ENCODE data around the gene SUPT6H. TPM values are rescaled to one million over a fixed set of nuclear protein-coding genes. Genes with fewer than 3 reads are reported as not detected.

Gene SUPT6H
- total and polyA plus RNA-seq, 9 of the 15 experiments (the other 6 are each of a cell fraction or from before 2014, with no cell fraction given), result 1.7 to 77.7 (median 49.2) TPM

DNA sequence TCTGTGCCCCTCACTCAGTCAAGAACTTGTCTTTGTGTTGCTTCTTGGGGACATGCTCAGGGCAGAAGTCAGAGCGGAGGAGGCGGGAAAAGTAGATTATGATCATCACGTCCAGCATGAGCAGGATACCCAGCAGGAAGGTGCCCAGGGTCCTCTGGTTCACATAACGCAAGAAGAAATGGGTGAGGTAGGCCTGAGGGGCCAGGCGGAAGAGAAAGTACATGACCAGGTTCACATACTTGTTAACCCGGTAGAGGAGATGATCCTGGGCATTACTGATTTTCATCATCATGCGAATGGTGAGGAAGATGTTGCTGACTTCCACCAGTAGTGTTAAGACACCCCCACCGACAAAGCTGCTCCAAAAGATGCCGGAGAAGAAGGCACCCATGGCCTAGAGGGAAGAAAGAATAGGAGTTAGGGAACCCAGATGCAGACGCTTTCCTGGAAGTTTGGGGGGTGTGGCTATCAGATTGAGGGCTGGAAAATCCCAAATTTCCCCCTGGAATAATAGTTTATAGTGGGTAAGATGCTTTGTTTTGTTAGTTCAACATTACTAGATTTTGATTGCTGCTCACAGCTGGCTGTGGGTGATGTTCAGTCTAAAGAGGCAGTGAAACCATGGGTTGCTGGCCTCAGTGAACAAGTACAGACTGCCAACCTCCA is 62.6 kb downstream of the SUPT6H start (continued):
- TF ChIP-seq, protein P1, sequence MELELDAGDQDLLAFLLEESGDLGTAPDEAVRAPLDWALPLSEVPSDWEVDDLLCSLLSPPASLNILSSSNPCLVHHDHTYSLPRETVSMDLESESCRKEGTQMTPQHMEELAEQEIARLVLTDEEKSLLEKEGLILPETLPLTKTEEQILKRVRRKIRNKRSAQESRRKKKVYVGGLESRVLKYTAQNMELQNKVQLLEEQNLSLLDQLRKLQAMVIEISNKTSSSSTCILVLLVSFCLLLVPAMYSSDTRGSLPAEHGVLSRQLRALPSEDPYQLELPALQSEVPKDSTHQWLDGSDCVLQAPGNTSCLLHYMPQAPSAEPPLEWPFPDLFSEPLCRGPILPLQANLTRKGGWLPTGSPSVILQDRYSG (tag; conservative IDR thresholded peaks at IDR 0.05; ENCODE audit: low read depth), result no peak
- TF ChIP-seq, protein P2, sequence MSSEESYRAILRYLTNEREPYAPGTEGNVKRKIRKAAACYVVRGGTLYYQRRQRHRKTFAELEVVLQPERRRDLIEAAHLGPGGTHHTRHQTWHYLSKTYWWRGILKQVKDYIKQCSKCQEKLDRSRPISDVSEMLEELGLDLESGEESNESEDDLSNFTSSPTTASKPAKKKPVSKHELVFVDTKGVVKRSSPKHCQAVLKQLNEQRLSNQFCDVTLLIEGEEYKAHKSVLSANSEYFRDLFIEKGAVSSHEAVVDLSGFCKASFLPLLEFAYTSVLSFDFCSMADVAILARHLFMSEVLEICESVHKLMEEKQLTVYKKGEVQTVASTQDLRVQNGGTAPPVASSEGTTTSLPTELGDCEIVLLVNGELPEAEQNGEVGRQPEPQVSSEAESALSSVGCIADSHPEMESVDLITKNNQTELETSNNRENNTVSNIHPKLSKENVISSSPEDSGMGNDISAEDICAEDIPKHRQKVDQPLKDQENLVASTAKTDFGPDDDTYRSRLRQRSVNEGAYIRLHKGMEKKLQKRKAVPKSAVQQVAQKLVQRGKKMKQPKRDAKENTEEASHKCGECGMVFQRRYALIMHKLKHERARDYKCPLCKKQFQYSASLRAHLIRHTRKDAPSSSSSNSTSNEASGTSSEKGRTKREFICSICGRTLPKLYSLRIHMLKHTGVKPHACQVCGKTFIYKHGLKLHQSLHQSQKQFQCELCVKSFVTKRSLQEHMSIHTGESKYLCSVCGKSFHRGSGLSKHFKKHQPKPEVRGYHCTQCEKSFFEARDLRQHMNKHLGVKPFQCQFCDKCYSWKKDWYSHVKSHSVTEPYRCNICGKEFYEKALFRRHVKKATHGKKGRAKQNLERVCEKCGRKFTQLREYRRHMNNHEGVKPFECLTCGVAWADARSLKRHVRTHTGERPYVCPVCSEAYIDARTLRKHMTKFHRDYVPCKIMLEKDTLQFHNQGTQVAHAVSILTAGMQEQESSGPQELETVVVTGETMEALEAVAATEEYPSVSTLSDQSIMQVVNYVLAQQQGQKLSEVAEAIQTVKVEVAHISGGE (CRISPR knock-in tag; IDR thresholded peaks at IDR 0.05), result no peak
- no peak for TF ChIP-seq ZNF584 (CRISPR knock-in tag; IDR thresholded peaks at IDR 0.05; ENCODE audit: low read depth)
- TF ChIP-seq RBM17 (IDR thresholded peaks at IDR 0.05; ENCODE audit: borderline replicate concordance, low read depth, low read length), result no peak
- TF ChIP-seq NFIX (CRISPR knock-in tag; IDR thresholded peaks at IDR 0.05; ENCODE audit: low read depth), result no peak
- no peak for TF ChIP-seq KDM4B (IDR thresholded peaks at IDR 0.05; ENCODE audit: borderline replicate concordance in 2 of 2, low read depth in 1 of 2)
- TF ChIP-seq, protein P3, sequence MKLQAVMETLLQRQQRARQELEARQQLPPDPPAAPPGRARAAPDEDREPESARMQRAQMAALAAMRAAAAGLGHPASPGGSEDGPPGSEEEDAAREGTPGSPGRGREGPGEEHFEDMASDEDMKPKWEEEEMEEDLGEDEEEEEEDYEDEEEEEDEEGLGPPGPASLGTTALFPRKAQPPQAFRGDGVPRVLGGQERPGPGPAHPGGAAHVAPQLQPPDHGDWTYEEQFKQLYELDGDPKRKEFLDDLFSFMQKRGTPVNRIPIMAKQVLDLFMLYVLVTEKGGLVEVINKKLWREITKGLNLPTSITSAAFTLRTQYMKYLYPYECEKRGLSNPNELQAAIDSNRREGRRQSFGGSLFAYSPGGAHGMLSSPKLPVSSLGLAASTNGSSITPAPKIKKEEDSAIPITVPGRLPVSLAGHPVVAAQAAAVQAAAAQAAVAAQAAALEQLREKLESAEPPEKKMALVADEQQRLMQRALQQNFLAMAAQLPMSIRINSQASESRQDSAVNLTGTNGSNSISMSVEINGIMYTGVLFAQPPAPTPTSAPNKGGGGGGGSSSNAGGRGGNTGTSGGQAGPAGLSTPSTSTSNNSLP (IDR thresholded peaks at IDR 0.05; ENCODE audit: borderline replicate concordance, low read depth, low read length), result no peak
- no peak for TF ChIP-seq NR3C1 (CRISPR knock-in tag; IDR thresholded peaks at IDR 0.05)
- 0 out of 2 replicates have a peak, but pooled peaks have one; percentile 0 for TF ChIP-seq PHB2 (IDR thresholded peaks at IDR 0.05; ENCODE audit: low read depth)
- TF ChIP-seq NFE2 (IDR thresholded peaks at IDR 0.05; ENCODE audit: low read depth), result no peak
- TF ChIP-seq, protein P4, sequence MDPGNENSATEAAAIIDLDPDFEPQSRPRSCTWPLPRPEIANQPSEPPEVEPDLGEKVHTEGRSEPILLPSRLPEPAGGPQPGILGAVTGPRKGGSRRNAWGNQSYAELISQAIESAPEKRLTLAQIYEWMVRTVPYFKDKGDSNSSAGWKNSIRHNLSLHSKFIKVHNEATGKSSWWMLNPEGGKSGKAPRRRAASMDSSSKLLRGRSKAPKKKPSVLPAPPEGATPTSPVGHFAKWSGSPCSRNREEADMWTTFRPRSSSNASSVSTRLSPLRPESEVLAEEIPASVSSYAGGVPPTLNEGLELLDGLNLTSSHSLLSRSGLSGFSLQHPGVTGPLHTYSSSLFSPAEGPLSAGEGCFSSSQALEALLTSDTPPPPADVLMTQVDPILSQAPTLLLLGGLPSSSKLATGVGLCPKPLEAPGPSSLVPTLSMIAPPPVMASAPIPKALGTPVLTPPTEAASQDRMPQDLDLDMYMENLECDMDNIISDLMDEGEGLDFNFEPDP (CRISPR knock-in tag; IDR thresholded peaks at IDR 0.05), result peak; percentile 67; the same call in 1 of the 2 replicates
- TF ChIP-seq ZNF444 (CRISPR knock-in tag; IDR thresholded peaks at IDR 0.05), result 0 out of 2 replicates have a peak, but pooled peaks have one; percentile 8
- 0 out of 2 replicates have a peak, but pooled peaks have one; percentile 18 for TF ChIP-seq SP1 (CRISPR knock-in tag; IDR thresholded peaks at IDR 0.05)
- TF ChIP-seq GABPB2 (CRISPR knock-in tag; conservative IDR thresholded peaks at IDR 0.05), result no peak
- TF ChIP-seq ZNF124 (CRISPR knock-in tag; IDR thresholded peaks at IDR 0.05), result no peak
- peak; percentile 39 for TF ChIP-seq CCNT2 (IDR thresholded peaks at IDR 0.05; ENCODE audit: borderline replicate concordance, extremely low read depth, insufficient read length, low read depth, low read length)
- TF ChIP-seq GTF2E2 (tag; IDR thresholded peaks at IDR 0.05), result no peak

Measured in K562 (cell line).